ENCODE results near the gene ZNF512B.
"Not testable (repeated sequence)": the region's sequence is repeated elsewhere in the genome, so short reads cannot be mapped to it uniquely, and the experiment has no call there.

The ZNF512B gene, protein sequence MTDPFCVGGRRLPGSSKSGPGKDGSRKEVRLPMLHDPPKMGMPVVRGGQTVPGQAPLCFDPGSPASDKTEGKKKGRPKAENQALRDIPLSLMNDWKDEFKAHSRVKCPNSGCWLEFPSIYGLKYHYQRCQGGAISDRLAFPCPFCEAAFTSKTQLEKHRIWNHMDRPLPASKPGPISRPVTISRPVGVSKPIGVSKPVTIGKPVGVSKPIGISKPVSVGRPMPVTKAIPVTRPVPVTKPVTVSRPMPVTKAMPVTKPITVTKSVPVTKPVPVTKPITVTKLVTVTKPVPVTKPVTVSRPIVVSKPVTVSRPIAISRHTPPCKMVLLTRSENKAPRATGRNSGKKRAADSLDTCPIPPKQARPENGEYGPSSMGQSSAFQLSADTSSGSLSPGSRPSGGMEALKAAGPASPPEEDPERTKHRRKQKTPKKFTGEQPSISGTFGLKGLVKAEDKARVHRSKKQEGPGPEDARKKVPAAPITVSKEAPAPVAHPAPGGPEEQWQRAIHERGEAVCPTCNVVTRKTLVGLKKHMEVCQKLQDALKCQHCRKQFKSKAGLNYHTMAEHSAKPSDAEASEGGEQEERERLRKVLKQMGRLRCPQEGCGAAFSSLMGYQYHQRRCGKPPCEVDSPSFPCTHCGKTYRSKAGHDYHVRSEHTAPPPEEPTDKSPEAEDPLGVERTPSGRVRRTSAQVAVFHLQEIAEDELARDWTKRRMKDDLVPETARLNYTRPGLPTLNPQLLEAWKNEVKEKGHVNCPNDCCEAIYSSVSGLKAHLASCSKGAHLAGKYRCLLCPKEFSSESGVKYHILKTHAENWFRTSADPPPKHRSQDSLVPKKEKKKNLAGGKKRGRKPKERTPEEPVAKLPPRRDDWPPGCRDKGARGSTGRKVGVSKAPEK

DNA sequence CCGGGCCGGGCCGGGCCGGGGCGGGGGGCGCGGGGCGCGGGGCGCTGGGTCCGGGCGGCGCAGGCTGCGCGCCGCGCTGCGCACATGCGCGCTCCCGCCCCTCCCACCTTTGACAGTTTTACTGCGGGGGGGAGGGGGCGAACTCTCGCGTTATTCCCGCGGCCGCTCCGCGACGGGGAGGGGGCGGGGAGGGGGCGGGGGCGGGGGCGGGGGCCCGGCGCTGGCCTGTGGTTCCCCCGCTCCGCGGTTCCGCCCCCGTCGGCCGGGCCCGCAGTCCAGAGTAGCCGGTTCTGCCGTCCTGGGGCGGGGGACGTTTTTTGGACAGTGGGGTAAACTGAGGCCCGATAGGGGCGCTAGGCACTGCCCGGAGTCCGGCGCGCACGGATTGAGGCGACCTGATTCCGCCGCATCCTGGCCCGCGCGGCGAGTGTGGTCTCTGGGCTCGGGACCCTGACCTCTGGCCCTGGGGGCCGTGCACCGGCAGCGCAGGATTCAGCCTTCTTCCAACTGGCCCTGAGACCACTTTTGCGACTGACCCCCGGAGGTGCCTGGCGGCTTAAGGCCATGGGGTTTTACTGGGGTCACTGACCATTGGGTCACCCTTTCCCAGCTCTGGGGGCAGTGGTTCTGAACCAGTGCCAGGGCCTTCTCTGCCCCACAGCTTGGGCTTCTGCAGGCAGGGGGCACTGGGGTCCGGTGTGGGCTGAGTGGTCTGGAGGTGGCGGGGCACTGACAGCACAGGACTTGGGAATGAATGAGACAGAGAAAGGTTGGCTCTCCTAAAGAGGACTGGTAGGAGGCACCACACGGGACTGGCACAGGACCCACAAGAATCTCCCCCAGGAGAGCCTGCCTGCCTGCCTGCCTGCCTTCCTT lies at the start of gene ZNF512B:
Gene ZNF512B, minus strand, starts transcription at position 93 of the 876 bp plus-strand sequence. CDS start 1,980 bp downstream, outside the sequence.
- Mint-ChIP-seq H3K36me3 (peaks cover 10% of the 10 kb centered on the region), H3K4me3 (peak within 1 kb of the TSS; percentile 83), H3K27me3 (peaks cover 4% of the 10 kb centered on the region), H3K27ac (peak within 1 kb of the TSS; percentile 84), H3K4me1 (peaks cover 16% of the 10 kb centered on the region), H3K9me3 (peaks cover 3% of the 10 kb centered on the region)
- peak; percentile 52 for ATAC-seq (ENCODE audit: low read depth)
- peak in 1 of 2 donors; percentile 21 for DNase-seq (ENCODE audit: low spot score in 2 of 2)

DNA sequence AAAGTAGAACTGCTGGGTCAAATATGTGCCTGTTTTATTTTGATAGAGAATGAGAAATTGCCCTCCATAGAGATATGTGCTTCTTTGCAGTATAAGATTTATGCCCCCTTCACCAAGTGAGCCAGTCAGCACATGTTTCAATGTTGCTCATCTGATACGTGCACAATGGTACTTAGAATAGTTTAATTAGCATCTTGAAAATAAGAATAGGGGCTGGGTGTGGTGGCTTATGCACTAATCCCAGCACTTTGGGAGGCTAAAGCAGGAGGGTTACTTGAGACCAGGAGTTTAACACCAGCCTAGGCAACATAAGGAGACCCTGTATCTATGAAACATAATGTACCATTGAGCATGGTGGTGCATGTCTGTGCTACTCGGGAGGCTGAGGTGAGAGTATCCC lies 45.9 kb upstream of the ZNF512B start:
- DNase-seq (ENCODE audit: low spot score in 2 of 2) (no peak), ATAC-seq (ENCODE audit: low read depth) (no peak)
- Mint-ChIP-seq H3K9me3 (no peaks in the 10 kb centered on the region), H3K36me3 (peaks cover 35% of the 10 kb centered on the region), H3K27ac (no peak overlapping the region), H3K27me3 (no peaks in the 10 kb centered on the region), H3K4me3 (no peak overlapping the region), H3K4me1 (no peaks in the 10 kb centered on the region)

DNA sequence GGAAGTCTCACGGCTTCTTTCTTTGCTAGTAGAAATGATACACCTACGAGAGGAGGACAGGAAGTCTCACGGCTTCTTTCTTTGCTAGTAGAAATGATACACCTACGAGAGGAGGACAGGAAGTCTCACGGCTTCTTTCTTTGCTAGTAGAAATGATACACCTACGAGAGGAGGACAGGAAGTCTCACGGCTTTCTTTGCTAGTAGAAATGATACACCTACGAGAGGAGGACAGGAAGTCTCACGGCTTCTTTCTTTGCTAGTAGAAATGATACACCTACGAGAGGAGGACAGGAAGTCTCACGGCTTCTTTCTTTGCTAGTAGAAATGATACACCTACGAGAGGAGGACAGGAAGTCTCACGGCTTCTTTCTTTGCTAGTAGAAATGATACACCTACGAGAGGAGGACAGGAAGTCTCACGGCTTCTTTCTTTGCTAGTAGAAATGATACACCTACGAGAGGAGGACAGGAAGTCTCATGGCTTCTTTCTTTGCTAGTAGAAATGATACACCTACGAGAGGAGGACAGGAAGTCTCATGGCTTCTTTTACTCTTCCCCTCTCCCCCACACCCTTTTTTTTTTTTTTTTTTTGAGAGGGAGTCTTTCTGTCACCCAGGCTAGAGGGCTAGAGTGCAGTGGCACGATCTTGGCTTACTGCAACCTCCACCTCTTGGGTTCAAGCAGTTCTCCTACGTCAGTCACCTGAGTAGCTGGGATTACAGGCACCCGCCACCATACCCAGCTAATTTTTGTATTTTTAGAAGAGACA lies 42.8 kb upstream of the ZNF512B start:
- not testable (repeated sequence) for H3K27me3 Mint-ChIP-seq; H3K9me3 Mint-ChIP-seq; H3K27ac Mint-ChIP-seq; DNase-seq (ENCODE audit: low spot score in 2 of 2); H3K4me1 Mint-ChIP-seq; ATAC-seq (ENCODE audit: low read depth)
- Mint-ChIP-seq H3K4me3 (peak overlapping the region; percentile 21), H3K36me3 (peaks cover 46% of the 10 kb centered on the region)

DNA sequence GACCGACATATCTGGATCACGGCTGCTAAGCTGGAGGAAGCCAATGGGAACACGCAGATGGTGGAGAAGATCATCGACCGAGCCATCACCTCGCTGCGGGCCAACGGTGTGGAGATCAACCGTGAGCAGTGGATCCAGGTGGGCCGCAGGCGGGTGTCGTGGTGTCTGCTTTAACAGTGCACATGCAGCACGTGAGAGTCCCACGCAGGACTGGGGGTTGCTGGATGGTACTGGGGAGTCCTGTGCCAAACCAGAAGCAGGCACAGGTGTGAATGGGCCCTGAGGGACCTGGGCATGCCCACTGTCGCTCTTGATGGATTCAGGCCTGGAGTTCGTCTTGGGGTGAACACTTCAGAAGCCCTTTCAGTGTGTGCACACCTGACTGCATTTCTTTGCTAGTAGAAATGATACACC lies 41.6 kb upstream of the ZNF512B start:
- no peak overlapping the region for H3K4me3 Mint-ChIP-seq
- H3K27ac Mint-ChIP-seq = no peak overlapping the region
- peaks cover 44% of the 10 kb centered on the region for H3K36me3 Mint-ChIP-seq
- no peak for DNase-seq (ENCODE audit: low spot score in 2 of 2)
- peaks cover 6% of the 10 kb centered on the region for H3K9me3 Mint-ChIP-seq
- peaks cover 2% of the 10 kb centered on the region for H3K4me1 Mint-ChIP-seq
- no peaks in the 10 kb centered on the region for H3K27me3 Mint-ChIP-seq
- no peak for ATAC-seq (ENCODE audit: low read depth)

DNA sequence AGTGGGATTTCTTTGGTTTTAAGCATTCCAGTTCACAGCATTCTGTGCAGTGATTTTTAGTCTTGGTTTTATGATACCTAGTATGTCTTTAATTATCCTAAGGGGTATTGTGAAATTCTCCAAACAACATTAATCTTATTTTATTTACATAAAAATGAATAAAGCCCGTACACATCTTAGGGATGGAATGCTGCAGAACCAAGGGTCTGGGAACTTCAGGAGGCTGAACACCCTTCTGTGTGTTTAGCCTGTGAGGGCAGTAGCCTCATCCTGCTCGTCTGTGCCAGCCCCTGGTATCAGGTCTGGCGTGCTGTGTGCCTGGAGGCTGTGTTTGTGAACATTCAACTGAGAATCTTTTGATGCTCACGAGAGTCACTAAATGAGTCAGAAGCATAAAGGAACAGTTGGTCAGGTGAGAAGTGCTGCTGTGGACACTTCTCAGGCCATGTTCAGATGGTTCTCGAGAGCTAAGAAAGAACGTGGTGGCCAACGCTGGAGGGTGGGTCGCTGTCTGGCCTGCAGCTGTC lies 41.0 kb upstream of the ZNF512B start:
- H3K27ac Mint-ChIP-seq = no peak overlapping the region
- H3K36me3 Mint-ChIP-seq = peaks cover 44% of the 10 kb centered on the region
- no peak overlapping the region for H3K4me3 Mint-ChIP-seq
- peaks cover 2% of the 10 kb centered on the region for H3K4me1 Mint-ChIP-seq
- no peak for ATAC-seq (ENCODE audit: low read depth)
- no peaks in the 10 kb centered on the region for H3K27me3 Mint-ChIP-seq
- no peak for DNase-seq (ENCODE audit: low spot score in 2 of 2)
- peaks cover 6% of the 10 kb centered on the region for H3K9me3 Mint-ChIP-seq

DNA sequence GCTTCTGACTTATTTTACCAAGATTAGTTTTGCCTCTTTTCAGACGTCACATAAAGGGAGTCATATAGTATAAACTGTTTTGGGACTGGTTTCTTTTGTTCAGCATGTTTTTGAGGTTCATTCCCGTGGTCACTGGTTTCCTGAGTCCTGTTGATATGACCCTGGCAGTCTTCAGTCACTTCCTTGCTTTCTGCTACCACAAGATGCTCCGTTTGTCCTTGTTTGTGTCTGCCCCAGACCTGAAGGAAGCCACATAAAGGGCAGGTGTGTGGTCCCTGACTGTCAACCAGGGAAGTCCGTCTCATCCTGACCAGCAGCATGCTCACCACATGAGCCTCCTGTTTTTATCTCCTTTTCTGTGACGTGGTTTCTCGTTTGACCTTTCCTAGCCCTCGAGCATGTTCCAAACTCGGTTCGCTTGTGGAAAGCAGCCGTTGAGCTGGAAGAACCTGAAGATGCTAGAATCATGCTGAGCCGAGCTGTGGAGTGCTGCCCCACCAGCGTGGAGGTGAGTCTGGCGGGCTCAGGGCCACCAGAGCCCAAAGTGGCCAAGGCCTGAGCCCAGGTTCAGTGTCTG lies 40.2 kb upstream of the ZNF512B start:
- H3K4me3 Mint-ChIP-seq = no peak overlapping the region
- DNase-seq (ENCODE audit: low spot score in 2 of 2) = no peak
- H3K4me1 Mint-ChIP-seq = peaks cover 2% of the 10 kb centered on the region
- ATAC-seq (ENCODE audit: low read depth) = no peak
- no peak overlapping the region for H3K27ac Mint-ChIP-seq
- peaks cover 6% of the 10 kb centered on the region for H3K9me3 Mint-ChIP-seq
- no peaks in the 10 kb centered on the region for H3K27me3 Mint-ChIP-seq
- peaks cover 40% of the 10 kb centered on the region for H3K36me3 Mint-ChIP-seq

DNA sequence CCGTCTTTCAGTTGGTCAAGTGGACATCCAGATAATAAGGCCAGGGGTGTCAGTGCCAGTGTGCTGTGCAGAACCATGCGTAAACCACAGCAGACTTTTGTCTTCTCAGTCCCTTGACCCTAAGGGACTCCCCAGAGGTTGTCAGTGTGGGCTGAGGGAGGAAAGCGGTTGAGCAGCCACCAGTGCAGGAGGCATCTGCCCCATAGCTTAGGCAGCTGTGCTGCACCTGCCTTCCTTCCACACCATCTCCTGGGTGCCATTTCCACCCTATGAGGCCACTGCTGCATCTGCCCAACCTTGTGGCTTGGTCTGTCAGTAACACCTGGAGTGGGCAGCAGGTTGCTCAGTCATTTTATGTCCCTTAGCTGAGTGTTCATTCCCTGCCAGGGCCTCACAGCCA lies 37.2 kb upstream of the ZNF512B start:
- peaks cover 2% of the 10 kb centered on the region for H3K4me1 Mint-ChIP-seq
- H3K27me3 Mint-ChIP-seq = no peaks in the 10 kb centered on the region
- DNase-seq (ENCODE audit: low spot score in 2 of 2) (no peak), ATAC-seq (ENCODE audit: low read depth) (no peak)
- H3K36me3 Mint-ChIP-seq = peaks cover 34% of the 10 kb centered on the region
- H3K9me3 Mint-ChIP-seq = peaks cover 6% of the 10 kb centered on the region
- no peak overlapping the region for H3K27ac Mint-ChIP-seq
- no peak overlapping the region for H3K4me3 Mint-ChIP-seq

DNA sequence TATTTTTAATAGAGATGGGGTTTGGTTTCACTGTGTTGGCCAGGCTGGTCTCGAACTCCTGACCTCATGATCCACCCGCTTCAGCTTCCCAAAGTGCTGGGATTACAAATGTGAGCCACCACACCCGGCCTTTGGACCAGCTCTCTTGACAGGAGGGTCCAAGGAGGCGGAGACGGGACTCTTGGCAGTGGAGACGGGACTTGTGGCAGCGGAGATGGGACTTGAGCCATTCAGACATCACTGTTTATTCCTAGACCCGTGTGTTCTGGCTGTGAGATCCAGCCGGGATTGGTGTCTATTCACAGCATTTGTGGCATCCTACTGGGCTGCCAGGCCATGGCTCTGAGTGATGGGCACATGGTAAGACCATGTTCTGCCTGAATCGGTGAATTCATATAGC lies 36.8 kb upstream of the ZNF512B start:
- Mint-ChIP-seq H3K27me3 (no peaks in the 10 kb centered on the region), H3K27ac (no peak overlapping the region), H3K4me3 (no peak overlapping the region), H3K9me3 (peaks cover 6% of the 10 kb centered on the region), H3K4me1 (peaks cover 2% of the 10 kb centered on the region), H3K36me3 (peaks cover 35% of the 10 kb centered on the region)
- no peak for ATAC-seq (ENCODE audit: low read depth)
- no peak for DNase-seq (ENCODE audit: low spot score in 2 of 2)

DNA sequence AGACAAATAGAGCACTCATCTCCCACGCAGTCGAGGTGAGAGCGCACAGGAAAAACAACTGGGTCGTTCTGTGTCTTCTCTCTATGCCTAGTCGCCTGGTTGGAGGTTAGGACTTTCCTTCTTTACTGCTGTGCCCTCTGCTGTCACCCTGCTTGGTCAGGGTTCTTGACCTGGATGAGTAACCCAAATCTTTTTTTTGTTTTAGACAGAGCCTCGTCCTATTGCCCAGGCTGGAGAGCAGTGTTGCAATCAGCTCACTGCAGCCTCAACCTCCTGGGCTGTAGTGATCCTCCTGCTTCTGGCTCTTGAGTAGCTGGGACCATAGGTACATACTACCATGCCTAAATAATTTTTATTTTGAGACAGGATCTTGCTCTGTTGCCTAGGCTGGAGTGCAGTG lies 35.7 kb upstream of the ZNF512B start:
- no peak for DNase-seq (ENCODE audit: low spot score in 2 of 2)
- no peak for ATAC-seq (ENCODE audit: low read depth)
- Mint-ChIP-seq H3K9me3 (peaks cover 6% of the 10 kb centered on the region), H3K4me1 (peaks cover 2% of the 10 kb centered on the region), H3K36me3 (peaks cover 34% of the 10 kb centered on the region), H3K27ac (no peak overlapping the region), H3K27me3 (no peaks in the 10 kb centered on the region), H3K4me3 (no peak overlapping the region)

DNA sequence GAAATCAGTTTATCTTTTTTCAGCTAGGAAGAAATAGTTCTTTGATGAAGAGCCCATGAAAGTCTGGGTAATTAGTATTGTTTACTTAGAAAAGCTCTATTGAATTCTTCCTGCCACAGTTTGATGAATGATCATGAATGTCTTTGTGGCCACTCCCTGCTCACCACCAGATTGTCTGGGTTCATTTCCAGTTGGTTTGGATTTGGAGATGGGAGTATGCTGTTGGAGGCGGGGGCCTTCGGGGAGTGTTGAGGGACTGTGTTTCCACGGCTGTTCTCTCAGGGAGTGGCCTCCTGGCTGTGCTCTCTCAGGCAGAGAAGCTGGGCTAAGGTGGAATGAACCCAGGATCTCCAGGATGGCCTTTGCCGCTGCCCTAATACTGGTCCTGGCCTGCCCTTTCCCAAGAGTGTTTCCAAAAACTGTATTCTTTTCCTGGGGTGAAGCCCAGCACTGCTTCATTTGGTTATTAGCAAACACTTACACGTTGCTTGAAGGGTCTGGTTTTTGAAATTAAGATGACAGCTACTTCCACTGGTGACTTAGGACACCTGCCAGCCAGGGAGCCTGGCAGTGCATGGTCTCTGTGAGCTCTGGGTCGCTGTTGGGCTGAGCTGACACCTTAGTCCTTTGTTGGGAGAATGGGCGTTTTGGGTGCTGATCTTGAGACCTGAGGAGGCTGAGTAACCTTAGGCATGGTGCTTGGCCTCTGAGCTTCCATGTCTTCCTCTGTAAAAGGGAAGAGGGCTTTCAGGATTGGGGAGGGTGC lies 34.4 kb upstream of the ZNF512B start:
- Mint-ChIP-seq H3K36me3 (peaks cover 31% of the 10 kb centered on the region), H3K27ac (no peak overlapping the region), H3K4me3 (no peak overlapping the region), H3K4me1 (no peaks in the 10 kb centered on the region), H3K9me3 (peaks cover 3% of the 10 kb centered on the region), H3K27me3 (no peaks in the 10 kb centered on the region)
- DNase-seq (ENCODE audit: low spot score in 2 of 2) (no peak), ATAC-seq (ENCODE audit: low read depth) (no peak)

DNA sequence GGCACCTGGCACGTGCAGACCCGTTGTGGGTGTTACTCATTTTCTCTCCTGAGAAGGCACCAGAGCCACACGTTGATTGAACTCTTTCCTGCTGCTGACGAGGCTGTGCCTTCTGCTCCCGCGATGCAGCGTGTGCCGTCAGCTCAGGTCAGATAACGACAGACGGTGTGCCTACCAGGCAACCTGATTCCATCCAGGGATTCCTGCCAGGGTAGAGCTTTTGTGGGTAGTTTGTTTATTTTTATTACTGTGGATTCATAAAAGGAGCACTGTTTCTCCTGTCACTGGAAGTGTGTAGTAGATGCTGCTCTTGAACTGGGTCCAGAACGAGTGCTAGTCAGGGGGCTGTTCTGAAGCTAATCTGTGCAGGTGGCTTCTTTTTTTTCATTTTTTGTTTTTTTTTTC lies 31.9 kb upstream of the ZNF512B start:
- Mint-ChIP-seq H3K36me3 (peaks cover 28% of the 10 kb centered on the region), H3K4me3 (no peak overlapping the region), H3K27me3 (no peaks in the 10 kb centered on the region), H3K9me3 (no peaks in the 10 kb centered on the region), H3K4me1 (no peaks in the 10 kb centered on the region), H3K27ac (no peak overlapping the region)
- DNase-seq (ENCODE audit: low spot score in 2 of 2) (no peak), ATAC-seq (ENCODE audit: low read depth) (no peak)

DNA sequence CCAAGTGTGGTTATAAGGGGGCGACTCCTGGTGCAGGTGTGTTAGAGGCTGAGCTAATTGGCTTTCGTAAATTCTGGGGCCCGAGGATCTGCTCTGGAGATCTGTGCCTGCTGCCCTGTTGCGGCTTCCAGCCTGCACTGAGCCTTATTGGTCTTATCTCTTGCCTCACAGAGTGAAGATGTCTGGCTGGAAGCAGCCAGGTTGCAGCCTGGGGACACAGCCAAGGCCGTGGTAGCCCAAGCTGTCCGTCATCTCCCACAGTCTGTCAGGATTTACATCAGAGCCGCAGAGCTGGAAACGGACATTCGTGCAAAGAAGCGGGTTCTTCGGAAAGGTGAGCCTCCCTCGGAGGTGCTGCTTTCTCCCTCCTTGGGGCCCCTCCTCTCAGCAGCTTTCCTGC lies 31.2 kb upstream of the ZNF512B start:
- no peak overlapping the region for H3K27ac Mint-ChIP-seq
- DNase-seq (ENCODE audit: low spot score in 2 of 2) = no peak
- no peak overlapping the region for H3K4me3 Mint-ChIP-seq
- no peaks in the 10 kb centered on the region for H3K9me3 Mint-ChIP-seq
- no peaks in the 10 kb centered on the region for H3K27me3 Mint-ChIP-seq
- peaks cover 29% of the 10 kb centered on the region for H3K36me3 Mint-ChIP-seq
- no peaks in the 10 kb centered on the region for H3K4me1 Mint-ChIP-seq
- ATAC-seq (ENCODE audit: low read depth) = no peak
